Fibroblast of lung (primary cell): ENCODE measurements around the gene HIRIP3. TPM values are rescaled to one million over a fixed set of nuclear protein-coding genes. Genes with fewer than 3 reads are reported as not detected.

Experiments
- DNase-seq, 2 donors: peaks; one replicate each; pipeline versions ENCODE4 v3.0.0 to v3.0.0-alpha.2; 2010; ENCODE audit warnings: low read depth in 2 of 2
- H2AFZ ChIP-seq: 2 replicates; pipeline ENCODE4 v1.5.1; 2012; ENCODE audit warnings: low read length, control low read depth, inconsistent platforms
- H3K27ac ChIP-seq: 2 replicates; pipeline ENCODE4 v1.5.1; 2011; ENCODE audit warnings: low read length, control low read depth; ENCODE audit not compliant: insufficient read depth
- H3K27me3 ChIP-seq: 2 replicates; pipeline ENCODE4 v1.5.1; 2011; ENCODE audit warnings: mild to moderate bottlenecking, low read length; ENCODE audit not compliant: control insufficient read depth, insufficient read depth
- H3K36me3 ChIP-seq: 2 replicates; pipeline ENCODE4 v1.5.1; 2011; ENCODE audit warnings: low read length; ENCODE audit not compliant: control insufficient read depth, insufficient read depth
- H3K4me1 ChIP-seq: 2 replicates; pipeline ENCODE4 v1.5.1; 2011; ENCODE audit warnings: low read length; ENCODE audit not compliant: control insufficient read depth, insufficient read depth; ENCODE audit errors: extremely low read depth
- H3K4me2 ChIP-seq: 2 replicates; pipeline ENCODE4 v1.5.1; 2011; ENCODE audit warnings: low read length, control low read depth; ENCODE audit not compliant: insufficient read depth; ENCODE audit errors: extremely low read depth
- H3K4me3 ChIP-seq, 4 experiments: fragments of 200-600 bp in 1 of 4; sonication (generic) in 1 of 4; replicated peaks in 1 of 4; 2 replicates each; pipeline ENCODE4 v1.5.1; 2011 to 2016; ENCODE audit warnings: low read length in 4 of 4, low read depth in 3 of 4, mild to moderate bottlenecking in 3 of 4, control low read depth in 2 of 4, inconsistent platforms in 1 of 4, mixed read lengths in 1 of 4; ENCODE audit not compliant: insufficient read depth in 1 of 4; ENCODE audit errors: control extremely low read depth in 1 of 4
- H3K79me2 ChIP-seq: 2 replicates; pipeline ENCODE4 v1.5.1; 2012; ENCODE audit warnings: mild to moderate bottlenecking, low read length, inconsistent platforms; ENCODE audit not compliant: control insufficient read depth, insufficient read depth
- H3K9ac ChIP-seq: 2 replicates; pipeline ENCODE4 v1.5.1; 2011; ENCODE audit warnings: mild to moderate bottlenecking, low read length, control low read depth; ENCODE audit not compliant: insufficient read depth
- H3K9me3 ChIP-seq: 2 replicates; pipeline ENCODE4 v1.5.1; 2012; ENCODE audit warnings: low read depth, low read length; ENCODE audit not compliant: control insufficient read depth, insufficient read depth
- H4K20me1 ChIP-seq: 2 replicates; pipeline ENCODE4 v1.5.1; 2011; ENCODE audit warnings: low read length; ENCODE audit not compliant: control insufficient read depth, insufficient read depth; ENCODE audit errors: extremely low read depth
- EZH2 ChIP-seq: IDR thresholded peaks from 2 replicates; pipeline ENCODE4 v1.5.1; 2012; ENCODE audit warnings: low read length, control low read depth, mild to moderate bottlenecking; ENCODE audit errors: missing control alignments
- polyA plus RNA-seq, 2 donors: library from polyadenylated mRNA; depleted of rRNA in 1 of 2; stranded (reverse) in 1 of 2; unstranded in 1 of 2; fragments of >200 nt; gene quantifications; 2 replicates each; pipeline ENCODE4 v1.2.1, GENCODE V29; 2011 to 2012; ENCODE audit warnings: missing spikeins in 1 of 2
- total RNA-seq: library from RNA; depleted of rRNA; stranded (reverse); fragments of >200 nt; gene quantifications from 2 replicates; pipeline ENCODE4 v1.2.1, GENCODE V29; 2014
- TF ChIP-seq, protein P1 (sequence below), 2 donors: IDR thresholded peaks in 1 of 2; conservative IDR thresholded peaks in 1 of 2; 1 replicate in 1 of 2; 2 replicates in 1 of 2; pipeline ENCODE4 v1.5.1; 2011 to 2012; ENCODE audit warnings: low read length in 2 of 2, control low read depth in 1 of 2, inconsistent platforms in 1 of 2, low read depth in 1 of 2, mild to moderate bottlenecking in 1 of 2

Gene HIRIP3
- total and polyA plus RNA-seq, 2 donors (not counting 1 experiment from before 2014, with no cell fraction given): 3.0 to 7.9 TPM

DNA sequence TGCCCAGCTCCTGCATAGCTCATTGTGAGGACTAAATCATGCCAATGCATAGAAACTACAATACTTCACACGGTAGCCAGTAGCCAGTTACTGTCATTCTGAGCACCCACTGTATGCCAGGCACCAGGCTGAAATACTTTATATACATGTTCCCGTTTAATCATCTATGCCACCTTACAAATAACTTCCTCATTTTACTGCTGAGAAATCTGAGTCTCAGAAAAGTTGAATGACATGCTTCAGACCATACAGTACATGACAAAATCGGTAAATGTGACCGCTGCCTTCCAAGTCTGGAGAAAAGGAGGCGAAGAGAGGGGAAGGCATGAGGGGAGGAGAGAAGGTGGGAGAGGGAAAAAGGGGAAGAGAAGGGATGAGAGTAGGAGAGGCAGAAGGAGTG is 44.8 kb upstream of the HIRIP3 start:
- Histone ChIP-seq H4K20me1 (no peaks in the 10 kb centered on the region), H3K9ac (no peak overlapping the region), H2AFZ (no peak overlapping the region), H3K9me3 (no peaks in the 10 kb centered on the region), H3K36me3 (no peaks in the 10 kb centered on the region), H3K4me1 (no peaks in the 10 kb centered on the region), H3K27me3 (no peaks in the 10 kb centered on the region), H3K4me2 (no peak overlapping the region), H3K4me3 (no peak overlapping the region), H3K27ac (no peak overlapping the region), H3K79me2 (no peaks in the 10 kb centered on the region)
- TF ChIP-seq, protein P1, sequence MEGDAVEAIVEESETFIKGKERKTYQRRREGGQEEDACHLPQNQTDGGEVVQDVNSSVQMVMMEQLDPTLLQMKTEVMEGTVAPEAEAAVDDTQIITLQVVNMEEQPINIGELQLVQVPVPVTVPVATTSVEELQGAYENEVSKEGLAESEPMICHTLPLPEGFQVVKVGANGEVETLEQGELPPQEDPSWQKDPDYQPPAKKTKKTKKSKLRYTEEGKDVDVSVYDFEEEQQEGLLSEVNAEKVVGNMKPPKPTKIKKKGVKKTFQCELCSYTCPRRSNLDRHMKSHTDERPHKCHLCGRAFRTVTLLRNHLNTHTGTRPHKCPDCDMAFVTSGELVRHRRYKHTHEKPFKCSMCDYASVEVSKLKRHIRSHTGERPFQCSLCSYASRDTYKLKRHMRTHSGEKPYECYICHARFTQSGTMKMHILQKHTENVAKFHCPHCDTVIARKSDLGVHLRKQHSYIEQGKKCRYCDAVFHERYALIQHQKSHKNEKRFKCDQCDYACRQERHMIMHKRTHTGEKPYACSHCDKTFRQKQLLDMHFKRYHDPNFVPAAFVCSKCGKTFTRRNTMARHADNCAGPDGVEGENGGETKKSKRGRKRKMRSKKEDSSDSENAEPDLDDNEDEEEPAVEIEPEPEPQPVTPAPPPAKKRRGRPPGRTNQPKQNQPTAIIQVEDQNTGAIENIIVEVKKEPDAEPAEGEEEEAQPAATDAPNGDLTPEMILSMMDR (conservative IDR thresholded peaks at IDR 0.05 in 1 of 2, IDR thresholded peaks at IDR 0.05 in 1 of 2; ENCODE audit: low read depth in 1 of 2, low read length in 2 of 2): no peak
- TF ChIP-seq EZH2: no peak
- no peak for DNase-seq

DNA sequence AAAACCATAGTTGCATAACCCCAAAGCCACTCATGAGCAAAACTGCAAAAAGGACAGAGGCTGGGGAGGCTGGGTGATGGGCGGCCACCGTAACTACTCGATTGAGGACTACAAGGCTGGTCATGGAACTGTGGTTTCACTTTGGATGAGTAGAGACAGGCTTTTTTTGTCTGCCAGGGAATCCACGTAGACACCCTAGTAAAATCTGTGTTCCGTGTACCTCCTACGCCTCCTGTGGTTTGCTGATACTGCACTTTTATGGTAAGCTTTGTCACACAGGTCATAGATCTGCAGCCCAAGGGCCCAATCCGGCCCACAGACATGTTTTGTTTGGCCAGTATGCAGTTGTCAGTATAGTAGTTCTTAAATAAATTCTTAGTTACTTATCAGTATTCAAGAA is 37.9 kb upstream of the HIRIP3 start:
- TF ChIP-seq, protein P1 (conservative IDR thresholded peaks at IDR 0.05 in 1 of 2, IDR thresholded peaks at IDR 0.05 in 1 of 2; ENCODE audit: low read depth in 1 of 2, low read length in 2 of 2): no peak
- no peak for TF ChIP-seq EZH2

DNA sequence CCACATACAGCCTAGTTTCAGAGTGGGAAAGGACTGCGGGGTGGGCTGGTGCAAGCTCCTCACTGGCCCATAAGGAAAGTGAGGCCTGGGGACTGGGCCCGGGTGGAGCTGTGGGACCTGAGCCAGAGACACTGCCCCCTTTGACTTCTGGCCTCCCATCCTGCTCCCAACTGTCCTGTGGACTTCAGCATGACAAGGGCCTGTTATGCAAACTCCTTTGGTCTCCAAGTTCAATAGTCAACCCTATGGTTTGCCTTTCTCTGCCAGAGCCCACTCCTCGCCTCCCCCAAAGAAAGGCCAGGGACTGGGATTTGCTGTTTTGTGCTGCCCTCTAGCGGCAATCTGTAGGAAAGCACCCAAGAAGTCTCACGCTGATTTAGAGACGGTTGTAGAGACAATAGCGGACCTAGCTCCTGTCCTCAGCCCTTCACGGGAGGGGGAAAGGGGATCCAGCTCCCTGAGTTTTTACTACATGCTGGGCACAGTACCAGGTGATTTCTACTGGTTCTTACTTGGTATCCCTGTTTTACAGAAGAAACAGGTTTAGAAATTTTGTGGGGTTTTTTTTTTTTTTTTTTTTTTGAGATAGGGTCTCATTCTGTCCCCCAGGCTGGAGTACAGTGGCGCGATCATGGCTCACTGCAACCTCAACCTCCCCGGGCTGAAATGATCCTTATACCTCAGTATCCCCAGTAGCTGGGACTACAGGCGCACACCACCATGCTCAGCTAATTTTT is 36.8 kb upstream of the HIRIP3 start:
- Histone ChIP-seq H3K27ac (no peak overlapping the region), H2AFZ (no peak overlapping the region), H3K27me3 (peaks cover 36% of the 10 kb centered on the region), H3K79me2 (no peaks in the 10 kb centered on the region), H3K4me3 (no peak overlapping the region), H3K9me3 (no peaks in the 10 kb centered on the region), H3K4me1 (peaks cover 2% of the 10 kb centered on the region), H3K36me3 (no peaks in the 10 kb centered on the region), H3K9ac (no peak overlapping the region), H4K20me1 (no peaks in the 10 kb centered on the region), H3K4me2 (no peak overlapping the region)
- peak; percentile 42 to 70 for DNase-seq
- TF ChIP-seq EZH2: no peak
- TF ChIP-seq, protein P1 (conservative IDR thresholded peaks at IDR 0.05 in 1 of 2, IDR thresholded peaks at IDR 0.05 in 1 of 2; ENCODE audit: low read depth in 1 of 2, low read length in 2 of 2): peak; percentile 82 to 91

More for the DNA sequence above, 37.9 kb upstream of the HIRIP3 start:
- DNase-seq: peak in 1 of 2 donors; percentile 23
- Histone ChIP-seq H2AFZ (no peak overlapping the region), H3K36me3 (no peaks in the 10 kb centered on the region), H3K4me3 (no peak overlapping the region), H3K4me2 (no peak overlapping the region), H3K4me1 (peaks cover 2% of the 10 kb centered on the region), H3K79me2 (no peaks in the 10 kb centered on the region), H3K27me3 (peaks cover 27% of the 10 kb centered on the region), H3K9me3 (no peaks in the 10 kb centered on the region), H3K27ac (no peak overlapping the region), H4K20me1 (no peaks in the 10 kb centered on the region), H3K9ac (no peak overlapping the region)
